Stimulated activated CD4-positive, alpha-beta T cell treated with anti-CD3 and anti-CD28 coated beads, Interleukin-12 subunit alpha, Interleukin-12 subunit beta, amount 100 ng/mL, for 4 hours (primary cell): Measurements from ENCODE around the gene PCDH8.
"Not testable (repeated sequence)": the region's sequence is repeated elsewhere in the genome, so short reads cannot be mapped to it uniquely, and the experiment has no call there.

ENCODE experiments used
- DNase-seq: peaks from one replicate; pipeline ENCODE4 v3.0.0-alpha.2; 2020

Gene PCDH8

GRCh38 chr13:52850396-52851136 lies 2.1 kb upstream of the PCDH8 start:
- peak; percentile 27 for DNase-seq

- no peak for DNase-seq
Measured at GRCh38 chr13:52850072-52850395, 1.6 kb upstream of the PCDH8 start.

GRCh38 chr13:52849291-52850071 lies 1.0 kb upstream of the PCDH8 start:
- DNase-seq = no peak

- no peak for DNase-seq
Measured at GRCh38 chr13:52847682-52848432, 583 bp downstream of the PCDH8 start.

GRCh38 chr13:52847322-52847681 lies 1.1 kb downstream of the PCDH8 start:
- no peak for DNase-seq

GRCh38 chr13:52846567-52847321 lies 1.7 kb downstream of the PCDH8 start:
- no peak for DNase-seq

- no peak for DNase-seq
Measured at GRCh38 chr13:52845766-52846566, 2.5 kb downstream of the PCDH8 start.

GRCh38 chr13:52845334-52845761 lies 3.1 kb downstream of the PCDH8 start:
- no peak for DNase-seq

- no peak for DNase-seq
Measured at GRCh38 chr13:52844836-52845235, 3.6 kb downstream of the PCDH8 start.

- no peak for DNase-seq
Measured at GRCh38 chr13:52842441-52842840, 6.0 kb downstream of the PCDH8 start.

GRCh38 chr13:52840066-52840465 lies 8.4 kb downstream of the PCDH8 start:
- no peak for DNase-seq

GRCh38 chr13:52838433-52839107 lies 9.9 kb downstream of the PCDH8 start:
- DNase-seq = no peak

- no peak for DNase-seq
Measured at GRCh38 chr13:52837850-52838249, 10.6 kb downstream of the PCDH8 start.

- no peak for DNase-seq
Measured at GRCh38 chr13:52835071-52835839, 13.2 kb downstream of the PCDH8 start.

- no peak for DNase-seq
Measured at GRCh38 chr13:52833296-52833875, 15.1 kb downstream of the PCDH8 start.

GRCh38 chr13:52832313-52832712 lies 16.1 kb downstream of the PCDH8 start:
- no peak for DNase-seq

- no peak for DNase-seq
Measured at GRCh38 chr13:52830946-52831345, 17.5 kb downstream of the PCDH8 start.

GRCh38 chr13:52827839-52828238 lies 20.6 kb downstream of the PCDH8 start:
- DNase-seq = no peak

- not testable (repeated sequence) for DNase-seq
Measured at GRCh38 chr13:52817886-52818285, 30.6 kb downstream of the PCDH8 start.

GRCh38 chr13:52815330-52815729 lies 33.1 kb downstream of the PCDH8 start:
- no peak for DNase-seq
